OCI-LY3 (cell line): Measurements from ENCODE around the gene RDH13.

ENCODE experiments used
- H2AFZ ChIP-seq: fragments of 200-600, 300-600 bp; shearing (Covaris generic); 2 replicates; pipeline ENCODE4 v1.6.0; 2014; ENCODE audit warnings: antibody characterized with exemption, low read depth, low read length
- H3K27ac ChIP-seq: fragments of 200-600, 300-600 bp; sonication (generic); 2 replicates; pipeline ENCODE4 v1.5.1; 2014; ENCODE audit warnings: mild to moderate bottlenecking, low read length, moderate library complexity, mixed read lengths
- H3K27me3 ChIP-seq: fragments of 200-600, 300-600 bp; sonication (generic); 2 replicates; pipeline ENCODE4 v1.6.1; 2014; ENCODE audit warnings: low read depth, low read length, mixed read lengths
- H3K36me3 ChIP-seq: fragments of 200-600, 300-600 bp; sonication (generic); replicated peaks from 2 replicates; pipeline ENCODE3; 2014; ENCODE audit warnings: low read depth, low read length, mixed read lengths
- H3K4me1 ChIP-seq: fragments of 300-600, 200-600 bp; sonication (generic); 2 replicates; pipeline ENCODE4 v1.6.1; 2014; ENCODE audit warnings: low read length, mixed read lengths
- H3K4me2 ChIP-seq: fragments of 200-600, 300-600 bp; sonication (generic); 2 replicates; pipeline ENCODE4 v1.6.1; 2014; ENCODE audit warnings: low read length, mixed read lengths
- H3K4me3 ChIP-seq: fragments of 300-600, 200-600 bp; sonication (generic); 2 replicates; pipeline ENCODE4 v1.5.1; 2014; ENCODE audit warnings: antibody characterized with exemption, mild to moderate bottlenecking, low read length, moderate library complexity
- H3K79me2 ChIP-seq: fragments of 300-600, 200-600 bp; shearing (Covaris generic); 2 replicates; pipeline ENCODE4 v1.6.1; 2014; ENCODE audit warnings: mild to moderate bottlenecking, low read length, mixed read lengths
- H3K9ac ChIP-seq: fragments of 300-600, 200-600 bp; shearing (Covaris generic); 2 replicates; pipeline ENCODE4 v1.6.0; 2014; ENCODE audit warnings: mild to moderate bottlenecking, low read length, moderate library complexity
- H3K9me3 ChIP-seq: fragments of 200-600, 300-600 bp; shearing (Covaris generic); 2 replicates; pipeline ENCODE4 v1.6.1; 2014; ENCODE audit warnings: low read length, mixed read lengths; ENCODE audit not compliant: insufficient read depth
- H4K20me1 ChIP-seq: fragments of 200-600, 300-600 bp; sonication (generic); 2 replicates; pipeline ENCODE4 v1.6.1; 2016; ENCODE audit warnings: low read length, mixed read lengths; ENCODE audit not compliant: insufficient read depth
- CTCF ChIP-seq: fragments of 200-600, 300-600 bp; sonication (generic); IDR thresholded peaks from 2 replicates; pipeline ENCODE4 v1.5.1; 2014; ENCODE audit warnings: antibody characterized with exemption, low read length, low read depth
- EZH2phosphoT487 ChIP-seq: fragments of 200-600 bp; shearing (Covaris generic); IDR thresholded peaks from 2 replicates; pipeline ENCODE4 v1.6.1; 2018; ENCODE audit warnings: antibody characterized with exemption, mixed run types, low read depth

The RDH13 gene

DNA sequence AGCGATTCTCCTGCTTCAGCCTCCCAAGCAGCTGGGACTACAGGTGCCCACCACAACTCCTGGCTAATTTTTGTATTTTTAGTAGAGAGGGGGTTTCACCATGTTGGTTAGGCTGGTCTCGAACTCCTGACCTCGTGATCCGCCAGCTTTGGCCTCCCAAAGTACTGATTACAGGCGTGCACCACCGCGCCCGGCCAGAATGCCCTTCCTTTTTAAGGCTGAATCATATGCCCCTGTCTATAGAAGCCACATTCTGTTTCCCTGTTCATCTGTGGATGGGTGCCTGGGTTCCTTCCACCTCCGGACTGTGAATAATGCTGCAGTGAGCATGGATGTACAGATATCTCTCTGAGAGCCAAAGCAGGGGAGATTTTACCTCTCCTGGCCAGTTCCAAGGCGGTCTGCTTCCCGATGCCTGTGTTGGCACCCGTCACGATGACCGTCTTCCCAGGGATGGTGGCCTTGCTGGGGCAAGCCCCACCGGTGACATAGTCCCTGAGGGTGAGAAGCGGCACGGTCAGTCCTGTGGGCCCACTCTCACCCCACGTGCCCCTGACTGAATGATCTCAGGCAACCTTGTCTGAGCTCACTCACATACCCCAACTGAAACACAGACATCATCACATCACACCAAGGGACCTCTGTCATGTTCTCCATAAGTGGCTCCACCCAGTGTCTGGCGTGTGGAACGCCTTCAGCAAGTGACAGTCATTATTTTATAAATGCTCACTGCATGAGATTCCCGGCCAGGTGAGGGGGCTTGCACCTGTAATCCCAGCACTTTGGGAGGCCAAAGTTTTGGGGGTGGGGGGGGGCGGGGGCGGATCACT, 4.0 kb downstream of the RDH13 start:
- H2AFZ ChIP-seq = no peak overlapping the region
- H3K9ac ChIP-seq = no peak overlapping the region
- no peak overlapping the region for H3K27ac ChIP-seq
- peaks cover 34% of the 10 kb centered on the region for H3K36me3 ChIP-seq
- H3K27me3 ChIP-seq = no peaks in the 10 kb centered on the region
- TF ChIP-seq EZH2phosphoT487 (no peak), CTCF (peak; percentile 34)
- H3K4me1 ChIP-seq = peaks cover 9% of the 10 kb centered on the region
- no peaks in the 10 kb centered on the region for H3K9me3 ChIP-seq
- no peak overlapping the region for H3K4me2 ChIP-seq
- H3K79me2 ChIP-seq = peaks cover 21% of the 10 kb centered on the region
- H4K20me1 ChIP-seq = peaks cover 11% of the 10 kb centered on the region; the same call in 1 of the 2 replicates
- H3K4me3 ChIP-seq = no peak overlapping the region

- Histone ChIP-seq H2AFZ (no peak overlapping the region), H3K27ac (no peak overlapping the region), H3K36me3 (peaks cover 47% of the 10 kb centered on the region), H3K9me3 (no peaks in the 10 kb centered on the region), H3K4me3 (no peak overlapping the region), H3K79me2 (peaks cover 11% of the 10 kb centered on the region), H3K27me3 (no peaks in the 10 kb centered on the region), H3K9ac (no peak overlapping the region), H3K4me2 (no peak overlapping the region), H3K4me1 (peaks cover 3% of the 10 kb centered on the region), H4K20me1 (peaks cover 8% of the 10 kb centered on the region; the same call in 1 of the 2 replicates)
- no peak for TF ChIP-seq EZH2phosphoT487
- no peak for TF ChIP-seq CTCF
Observed at GRCh38 chr19:55056827-55057226, 6.1 kb downstream of the RDH13 start.

- H4K20me1 ChIP-seq = peaks cover 9% of the 10 kb centered on the region; the same call in 1 of the 2 replicates
- H3K9me3 ChIP-seq = no peaks in the 10 kb centered on the region
- no peak overlapping the region for H3K4me2 ChIP-seq
- no peak overlapping the region for H3K27ac ChIP-seq
- H3K36me3 ChIP-seq = peaks cover 59% of the 10 kb centered on the region
- TF ChIP-seq CTCF (no peak), EZH2phosphoT487 (no peak)
- no peak overlapping the region for H2AFZ ChIP-seq
- H3K4me1 ChIP-seq = no peaks in the 10 kb centered on the region
- H3K9ac ChIP-seq = no peak overlapping the region
- H3K79me2 ChIP-seq = peaks cover 7% of the 10 kb centered on the region; the same call in 1 of the 2 replicates
- H3K4me3 ChIP-seq = no peak overlapping the region
- H3K27me3 ChIP-seq = no peaks in the 10 kb centered on the region
Observed at GRCh38 chr19:55053735-55054134, 9.2 kb downstream of the RDH13 start.

- Histone ChIP-seq H3K27ac (no peak overlapping the region), H2AFZ (no peak overlapping the region), H3K9me3 (no peaks in the 10 kb centered on the region), H3K9ac (no peak overlapping the region), H4K20me1 (peaks cover 19% of the 10 kb centered on the region), H3K27me3 (no peaks in the 10 kb centered on the region), H3K4me3 (no peak overlapping the region), H3K4me1 (no peaks in the 10 kb centered on the region), H3K79me2 (peaks cover 7% of the 10 kb centered on the region; the same call in 1 of the 2 replicates), H3K4me2 (no peak overlapping the region), H3K36me3 (peaks cover 63% of the 10 kb centered on the region)
- TF ChIP-seq EZH2phosphoT487 = no peak
- TF ChIP-seq CTCF = no peak
Observed at GRCh38 chr19:55050749-55051532, 12.0 kb downstream of the RDH13 start.
